CD14-positive monocyte (primary cell): ENCODE measurements around the gene INS. TPM values are rescaled to one million over a fixed set of nuclear protein-coding genes. Genes with fewer than 3 reads are reported as not detected.

Experiments
- DNase-seq, 3 donors: peaks; one replicate each; pipeline ENCODE4 v3.0.0-alpha.2; 2011 to 2022
- H2AFZ ChIP-seq: 2 replicates; pipeline ENCODE4 v1.6.0; 2012; ENCODE audit warnings: mild to moderate bottlenecking, low read depth, low read length, inconsistent platforms; ENCODE audit not compliant: insufficient read depth, poor library complexity, severe bottlenecking
- H3K27ac ChIP-seq, 2 donors: 1 replicate in 1 of 2; 2 replicates in 1 of 2; pipeline ENCODE4 v1.5.1; 2012 to 2013; ENCODE audit warnings: low read length in 2 of 2, control low read depth in 1 of 2, inconsistent platforms in 1 of 2, low read depth in 1 of 2, mild to moderate bottlenecking in 1 of 2
- H3K27me3 ChIP-seq, 2 donors: one replicate each; pipeline versions ENCODE4 v1.6.0 to v1.6.1; 2011 to 2013; ENCODE audit warnings: low read length in 2 of 2; ENCODE audit not compliant: control insufficient read depth in 2 of 2, insufficient read depth in 2 of 2
- H3K36me3 ChIP-seq, 2 donors: replicated peaks in 1 of 2; 1 replicate in 1 of 2; 2 replicates in 1 of 2; pipeline versions ENCODE4 v1.5.1 to v1.6.1; 2012 to 2013; ENCODE audit warnings: low read length in 2 of 2, control low read depth in 1 of 2, inconsistent platforms in 1 of 2, mild to moderate bottlenecking in 1 of 2; ENCODE audit not compliant: insufficient read depth in 2 of 2, control insufficient read depth in 1 of 2
- H3K4me1 ChIP-seq, 2 donors: 1 replicate in 1 of 2; 2 replicates in 1 of 2; pipeline versions ENCODE4 v1.5.1 to v1.6.1; 2012 to 2013; ENCODE audit warnings: low read length in 2 of 2, control low read depth in 1 of 2, inconsistent platforms in 1 of 2, mild to moderate bottlenecking in 1 of 2, moderate library complexity in 1 of 2; ENCODE audit not compliant: insufficient read depth in 2 of 2, control insufficient read depth in 1 of 2
- H3K4me2 ChIP-seq: replicated peaks from 2 replicates; pipeline ENCODE3; 2012; ENCODE audit warnings: low read length, moderate library complexity, mild to moderate bottlenecking; ENCODE audit not compliant: poor library complexity, severe bottlenecking; ENCODE audit errors: extremely low read depth
- H3K4me3 ChIP-seq, 3 experiments: fragments of 200-600 bp in 1 of 3; sonication (generic) in 1 of 3; replicated peaks in 1 of 3; 1 replicate in 2 of 3; 2 replicates in 1 of 3; pipeline ENCODE4 v1.5.1; 2011 to 2013; ENCODE audit warnings: low read length in 3 of 3, mild to moderate bottlenecking in 3 of 3, control low read depth in 2 of 3, low read depth in 2 of 3, inconsistent platforms in 1 of 3, moderate library complexity in 1 of 3
- H3K79me2 ChIP-seq: 2 replicates; pipeline ENCODE4 v1.6.0; 2012; ENCODE audit warnings: mild to moderate bottlenecking, control low read depth, inconsistent platforms, low read length, moderate library complexity; ENCODE audit not compliant: insufficient read depth
- H3K9ac ChIP-seq: 2 replicates; pipeline ENCODE4 v1.6.0; 2017; ENCODE audit warnings: low read length, mild to moderate bottlenecking; ENCODE audit not compliant: insufficient read depth, poor library complexity, severe bottlenecking
- H3K9me3 ChIP-seq, 2 donors: replicated peaks in 1 of 2; 1 replicate in 1 of 2; 2 replicates in 1 of 2; pipeline versions ENCODE4 v1.5.1 to v1.6.1; 2012 to 2013; ENCODE audit warnings: low read length in 2 of 2, control low read depth in 1 of 2; ENCODE audit not compliant: control insufficient read depth in 1 of 2, insufficient read depth in 1 of 2
- H4K20me1 ChIP-seq: 2 replicates; pipeline ENCODE4 v1.6.0; 2012; ENCODE audit warnings: mild to moderate bottlenecking, low read length, control low read depth, moderate library complexity; ENCODE audit not compliant: insufficient read depth
- H3K27ac Mint-ChIP-seq, 7 donors: one replicate each; pipeline ENCODE4 v1.8.0; 2020; ENCODE audit warnings: mild to moderate bottlenecking in 7 of 7, mixed read lengths in 7 of 7, moderate library complexity in 6 of 7, inconsistent platforms in 2 of 7
- H3K27me3 Mint-ChIP-seq, 3 donors: one replicate each; pipeline ENCODE4 v1.8.0; 2021 to 2022; ENCODE audit warnings: low read depth in 3 of 3, mild to moderate bottlenecking in 3 of 3, mixed read lengths in 3 of 3, moderate library complexity in 3 of 3, inconsistent platforms in 1 of 3
- H3K36me3 Mint-ChIP-seq, 2 donors: one replicate each; pipeline ENCODE4 v1.8.0; 2020; ENCODE audit warnings: mixed read lengths in 2 of 2, inconsistent platforms in 1 of 2, mild to moderate bottlenecking in 1 of 2
- H3K4me1 Mint-ChIP-seq: one replicate; pipeline ENCODE4 v1.8.0; 2020; ENCODE audit warnings: mild to moderate bottlenecking, mixed read lengths
- H3K4me3 Mint-ChIP-seq, 2 donors: one replicate each; pipeline ENCODE4 v1.8.0; 2020; ENCODE audit warnings: mild to moderate bottlenecking in 2 of 2, mixed read lengths in 2 of 2, moderate library complexity in 1 of 2
- H3K9me3 Mint-ChIP-seq, 7 donors: one replicate each; pipeline ENCODE4 v1.8.0; 2020 to 2022; ENCODE audit warnings: mixed read lengths in 7 of 7, mild to moderate bottlenecking in 6 of 7, moderate library complexity in 6 of 7, inconsistent platforms in 2 of 7
- WGBS: methylation state at CpG from one replicate; pipeline ENCODE4 v1.1.5; 2013; ENCODE audit warnings: missing lambda C conversion rate; ENCODE audit not compliant: insufficient coverage; 5-methylcytosine and 5-hydroxymethylcytosine counted together
- intact Hi-C, 2 donors: fragments of 100-400 bp; cut with micrococcal nuclease; formaldehyde crosslinking; loops; one replicate each; pipeline versions ENCODE4 v1.15.0 to v1.15.1; 2023
- polyA plus RNA-seq, 3 donors: library from polyadenylated mRNA; depleted of rRNA in 1 of 3; unstranded in 2 of 3; stranded (reverse) in 1 of 3; fragments of 300-500 nt in 2 of 3; fragments of >200 nt in 1 of 3; fragmentation: Illumina TruSeq in 2 of 3; gene quantifications; 1 replicate in 2 of 3; 2 replicates in 1 of 3; pipeline ENCODE4 v1.2.3, GENCODE V29; 2012 to 2021
- TF ChIP-seq, protein P1 (sequence below): fragments of 200-600 bp; IDR thresholded peaks from one replicate; pipeline ENCODE4 v1.8.0; 2022; ENCODE audit warnings: antibody characterized with exemption, mild to moderate bottlenecking

Gene INS
- polyA plus RNA-seq, 3 donors, result not detected

DNA sequence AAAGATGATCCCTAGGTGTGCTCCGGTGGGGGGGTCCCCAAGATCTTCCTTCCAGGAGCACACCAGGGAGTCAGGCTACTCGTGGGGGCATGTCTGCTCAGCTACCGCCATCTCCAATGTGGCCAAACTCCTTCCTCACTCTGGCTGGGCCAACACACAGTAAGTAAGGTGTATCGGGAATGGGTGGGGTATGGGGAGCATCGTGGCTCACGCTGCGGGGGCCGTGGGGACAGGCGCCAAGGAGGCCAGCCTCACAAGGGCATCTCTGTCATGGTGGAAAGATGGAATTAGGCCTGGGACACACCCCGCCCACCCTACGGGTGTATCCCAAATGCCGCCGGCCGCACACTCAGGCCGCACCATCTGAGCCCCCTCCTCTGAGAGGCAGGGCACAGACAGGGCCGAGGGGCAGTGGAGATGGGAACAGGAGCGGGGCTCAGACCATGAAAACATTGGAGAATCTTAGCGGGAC is 30.1 kb downstream of the INS start:
- Histone ChIP-seq H3K9ac (no peak overlapping the region), H3K36me3 (no peaks in the 10 kb centered on the region), H3K27me3 (peaks cover 0 to 22% of the 10 kb centered on the region in 2 donors), H3K9me3 (no peaks in the 10 kb centered on the region), H3K4me3 (no peak overlapping the region), H3K79me2 (no peaks in the 10 kb centered on the region), H4K20me1 (no peaks in the 10 kb centered on the region), H3K4me2 (no peak overlapping the region), H2AFZ (no peak overlapping the region), H3K27ac (no peak overlapping the region), H3K4me1 (no peaks in the 10 kb centered on the region)
- intact Hi-C loops, result no loop called here
- Mint-ChIP-seq H3K27me3 (peaks cover 30 to 54% (median 40%) of the 10 kb centered on the region in 3 donors), H3K9me3 (peaks cover 0 to 12% (median 6%) of the 10 kb centered on the region in 7 donors), H3K4me1 (no peaks in the 10 kb centered on the region), H3K4me3 (no peak overlapping the region), H3K27ac (no peak overlapping the region), H3K36me3 (no peaks in the 10 kb centered on the region)
- 87% methylated on average over 6 of the region's 18 CpGs for WGBS
- TF ChIP-seq, protein P1, sequence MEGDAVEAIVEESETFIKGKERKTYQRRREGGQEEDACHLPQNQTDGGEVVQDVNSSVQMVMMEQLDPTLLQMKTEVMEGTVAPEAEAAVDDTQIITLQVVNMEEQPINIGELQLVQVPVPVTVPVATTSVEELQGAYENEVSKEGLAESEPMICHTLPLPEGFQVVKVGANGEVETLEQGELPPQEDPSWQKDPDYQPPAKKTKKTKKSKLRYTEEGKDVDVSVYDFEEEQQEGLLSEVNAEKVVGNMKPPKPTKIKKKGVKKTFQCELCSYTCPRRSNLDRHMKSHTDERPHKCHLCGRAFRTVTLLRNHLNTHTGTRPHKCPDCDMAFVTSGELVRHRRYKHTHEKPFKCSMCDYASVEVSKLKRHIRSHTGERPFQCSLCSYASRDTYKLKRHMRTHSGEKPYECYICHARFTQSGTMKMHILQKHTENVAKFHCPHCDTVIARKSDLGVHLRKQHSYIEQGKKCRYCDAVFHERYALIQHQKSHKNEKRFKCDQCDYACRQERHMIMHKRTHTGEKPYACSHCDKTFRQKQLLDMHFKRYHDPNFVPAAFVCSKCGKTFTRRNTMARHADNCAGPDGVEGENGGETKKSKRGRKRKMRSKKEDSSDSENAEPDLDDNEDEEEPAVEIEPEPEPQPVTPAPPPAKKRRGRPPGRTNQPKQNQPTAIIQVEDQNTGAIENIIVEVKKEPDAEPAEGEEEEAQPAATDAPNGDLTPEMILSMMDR, result no peak
- no peak for DNase-seq

DNA sequence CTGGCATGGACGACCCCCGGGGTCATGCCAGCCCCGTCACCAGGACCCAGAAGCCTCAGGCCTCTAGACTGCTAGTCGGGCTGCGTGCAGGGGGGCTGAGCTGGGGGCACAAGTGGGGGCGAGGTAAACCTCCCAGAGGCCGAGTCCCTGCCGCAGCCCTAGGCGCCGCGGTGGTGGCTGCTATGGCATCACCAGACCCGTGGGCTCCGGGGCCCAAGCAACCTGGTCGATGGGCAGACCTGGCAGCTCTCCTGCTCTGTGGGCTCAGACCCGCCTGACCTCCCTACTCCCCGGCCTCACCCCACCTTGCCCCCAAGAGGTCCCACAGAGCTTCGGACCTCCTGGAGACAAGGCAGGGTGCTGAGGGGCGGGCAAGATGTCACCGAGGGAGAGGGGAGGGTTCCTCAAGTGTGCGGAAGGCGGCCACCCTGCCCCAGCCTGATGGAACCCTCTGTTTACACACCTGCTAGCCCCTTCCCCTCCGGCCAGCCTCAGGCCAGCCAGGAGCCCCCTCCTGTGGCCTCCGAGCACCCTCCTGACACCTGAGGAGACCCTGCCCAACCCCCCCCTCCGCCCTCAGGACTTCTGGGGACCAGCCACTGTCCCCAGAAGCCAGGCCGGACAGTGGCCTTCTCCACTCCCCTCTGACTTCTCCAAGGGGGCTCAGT is 31.2 kb downstream of the INS start:
- Mint-ChIP-seq H3K4me3 (peak overlapping the region in 1 of 2 donors; percentile 26), H3K4me1 (no peaks in the 10 kb centered on the region)
- intact Hi-C loops, result no loop called here

More for the DNA sequence above, 31.2 kb downstream of the INS start:
- no peak overlapping the region for H3K4me2 ChIP-seq
- H2AFZ ChIP-seq, result no peak overlapping the region
- H3K9me3 ChIP-seq, result no peaks in the 10 kb centered on the region
- WGBS, result 87% methylated on average over 17 of the region's 25 CpGs
- no peaks in the 10 kb centered on the region for H3K79me2 ChIP-seq
- Mint-ChIP-seq H3K27ac (no peak overlapping the region), H3K36me3 (no peaks in the 10 kb centered on the region), H3K9me3 (peaks cover 0 to 13% (median 6%) of the 10 kb centered on the region in 7 donors), H3K27me3 (peaks cover 28 to 43% (median 29%) of the 10 kb centered on the region in 3 donors)
- TF ChIP-seq, protein P1, result no peak
- H3K36me3 ChIP-seq, result no peaks in the 10 kb centered on the region
- no peak overlapping the region for H3K4me3 ChIP-seq
- H3K27me3 ChIP-seq, result peaks cover 0 to 13% of the 10 kb centered on the region in 2 donors
- no peak for DNase-seq
- no peak overlapping the region for H3K9ac ChIP-seq
- H3K4me1 ChIP-seq, result no peaks in the 10 kb centered on the region
- no peak overlapping the region for H3K27ac ChIP-seq
- no peaks in the 10 kb centered on the region for H4K20me1 ChIP-seq
